ENCODE results near the gene STIM1.
"Not testable (repeated sequence)": the region's sequence is repeated elsewhere in the genome, so short reads cannot be mapped to it uniquely, and the experiment has no call there.

The STIM1 gene

GRCh38 chr11:4041731-4042391 lies 186.4 kb downstream of the STIM1 start:
- DNase-seq = no peak

GRCh38 chr11:4044976-4045646 lies 189.6 kb downstream of the STIM1 start:
- DNase-seq = no peak

GRCh38 chr11:4048340-4048739 lies 192.9 kb downstream of the STIM1 start:
- DNase-seq = no peak

- DNase-seq = no peak
Measured at GRCh38 chr11:4049006-4049405, 193.5 kb downstream of the STIM1 start.

- DNase-seq = no peak
Measured at GRCh38 chr11:4050138-4050537, 194.7 kb downstream of the STIM1 start.

GRCh38 chr11:4053200-4053599 lies 197.7 kb downstream of the STIM1 start:
- not testable (repeated sequence) for DNase-seq

GRCh38 chr11:4054643-4055042 lies 199.2 kb downstream of the STIM1 start:
- no peak for DNase-seq

GRCh38 chr11:4059424-4059823 lies 204.0 kb downstream of the STIM1 start:
- DNase-seq = no peak

GRCh38 chr11:4060182-4060923 lies 204.9 kb downstream of the STIM1 start:
- no peak for DNase-seq

- no peak for DNase-seq
Measured at GRCh38 chr11:4061700-4062099, 206.2 kb downstream of the STIM1 start.

- no peak for DNase-seq
Measured at GRCh38 chr11:4063348-4063747, 207.9 kb downstream of the STIM1 start.

- no peak for DNase-seq
Measured at GRCh38 chr11:4064278-4064955, 209.0 kb downstream of the STIM1 start.

- DNase-seq = no peak
Measured at GRCh38 chr11:4065086-4065485, 209.6 kb downstream of the STIM1 start.

GRCh38 chr11:4065601-4066377 lies 210.3 kb downstream of the STIM1 start:
- no peak for DNase-seq

GRCh38 chr11:4066910-4067309 lies 211.4 kb downstream of the STIM1 start:
- DNase-seq = no peak

GRCh38 chr11:4068962-4069361 lies 213.5 kb downstream of the STIM1 start:
- DNase-seq = no peak

GRCh38 chr11:4071325-4071724 lies 215.9 kb downstream of the STIM1 start:
- DNase-seq = no peak

- DNase-seq = no peak
Measured at GRCh38 chr11:4071914-4072313, 216.4 kb downstream of the STIM1 start.

- peak; percentile 71 for DNase-seq
Measured at GRCh38 chr11:4072668-4073285, 217.3 kb downstream of the STIM1 start.

- no peak for DNase-seq
Measured at GRCh38 chr11:4074266-4074665, 218.8 kb downstream of the STIM1 start.

- no peak for DNase-seq
Measured at GRCh38 chr11:4076774-4077173, 221.3 kb downstream of the STIM1 start.

- DNase-seq = no peak
Measured at GRCh38 chr11:4083198-4083597, 227.7 kb downstream of the STIM1 start.

Data from NCI-H526 treated with DMSO at 0.1 percent for 48 hours (cell line).